WTC11 (cell line): ENCODE measurements around the gene ZNF771. TPM values are rescaled to one million over a fixed set of nuclear protein-coding genes. Genes with fewer than 3 reads are reported as not detected.

ENCODE experiments used
- ATAC-seq: fragments of 200-7000 bp; cut with Tn5 transposase; 2 replicates; pipeline ENCODE4 v1.10.0; 2021; ENCODE audit warnings: mild to moderate bottlenecking, moderate library complexity
- CTCF ChIA-PET: fragments of 300-600 bp; sonication (Branson Sonifier 250); formaldehyde crosslinking; loops from one replicate; lab custom pipeline; 2021; ENCODE audit warnings: antibody characterized with exemption; lab: Charles Lee
- POLR2A ChIA-PET: fragments of 350-600 bp; sonication (Branson Sonifier 250); formaldehyde crosslinking; loops from one replicate; lab custom pipeline; 2021; ENCODE audit warnings: antibody characterized with exemption; lab: Charles Lee
- DNase-seq: peaks from one replicate; pipeline ENCODE4 v3.0.0; 2021; ENCODE audit warnings: low spot score
- H3K27ac Mint-ChIP-seq: 2 replicates; pipeline ENCODE4 v1.8.0; 2021; ENCODE audit warnings: mixed read lengths
- H3K27me3 Mint-ChIP-seq: 2 replicates; pipeline ENCODE4 v1.8.0; 2021; ENCODE audit warnings: low read depth, mild to moderate bottlenecking, moderate library complexity, mixed read lengths
- H3K36me3 Mint-ChIP-seq: 2 replicates; pipeline ENCODE4 v1.8.0; 2021; ENCODE audit warnings: mixed read lengths
- H3K4me1 Mint-ChIP-seq: 2 replicates; pipeline ENCODE4 v1.8.0; 2022; ENCODE audit warnings: mixed read lengths
- H3K4me3 Mint-ChIP-seq: 2 replicates; pipeline ENCODE4 v1.8.0; 2021; ENCODE audit warnings: mild to moderate bottlenecking, moderate library complexity, mixed read lengths
- H3K9me3 Mint-ChIP-seq: 2 replicates; pipeline ENCODE4 v1.8.0; 2021; ENCODE audit warnings: mixed read lengths
- ESRRA ChIP-seq: sonication (generic); formaldehyde crosslinking; IDR thresholded peaks from 2 replicates; pipeline ENCODE4 v1.8.1; 2022; ENCODE audit warnings: mild to moderate bottlenecking, missing genetic modification reagents, borderline replicate concordance
- FOXJ3 ChIP-seq: sonication (generic); formaldehyde crosslinking; IDR thresholded peaks from 2 replicates; pipeline ENCODE4 v1.9.0; 2021; ENCODE audit warnings: missing genetic modification reagents, mild to moderate bottlenecking, borderline replicate concordance
- FOXP1 ChIP-seq: sonication (generic); formaldehyde crosslinking; IDR thresholded peaks from 2 replicates; pipeline ENCODE4 v1.8.0; 2022; ENCODE audit warnings: missing genetic modification reagents, mild to moderate bottlenecking, moderate library complexity, borderline replicate concordance
- GABPB1 ChIP-seq: sonication (generic); formaldehyde crosslinking; IDR thresholded peaks from 2 replicates; pipeline ENCODE4 v1.8.1; 2023; ENCODE audit warnings: mild to moderate bottlenecking, missing genetic modification reagents
- GTF2I ChIP-seq: fragments of 250-450 bp; sonication (Bioruptor Pico); conservative IDR thresholded peaks from 2 replicates; pipeline ENCODE4 v1.4.0; 2021; ENCODE audit warnings: mild to moderate bottlenecking
- JUN ChIP-seq: sonication (generic); formaldehyde crosslinking; IDR thresholded peaks from 2 replicates; pipeline ENCODE4 v1.8.0; 2023; ENCODE audit warnings: mild to moderate bottlenecking, missing genetic modification reagents
- NFYB ChIP-seq: sonication (generic); formaldehyde crosslinking; conservative IDR thresholded peaks from 2 replicates; pipeline ENCODE4 v1.8.0; 2022; ENCODE audit warnings: low read depth, missing genetic modification reagents
- RELA ChIP-seq: sonication (generic); formaldehyde crosslinking; IDR thresholded peaks from 2 replicates; pipeline ENCODE4 v1.8.1; 2022; ENCODE audit warnings: missing genetic modification reagents, mild to moderate bottlenecking, borderline replicate concordance
- SMAD3 ChIP-seq: sonication (generic); formaldehyde crosslinking; IDR thresholded peaks from 2 replicates; pipeline ENCODE4 v1.8.0; 2022; ENCODE audit warnings: missing genetic modification reagents, mild to moderate bottlenecking, borderline replicate concordance
- SP1 ChIP-seq: sonication (generic); formaldehyde crosslinking; conservative IDR thresholded peaks from 2 replicates; pipeline ENCODE4 v1.8.1; 2022; ENCODE audit warnings: missing genetic modification reagents
- TCF7 ChIP-seq: sonication (generic); formaldehyde crosslinking; IDR thresholded peaks from 2 replicates; pipeline ENCODE4 v1.8.0; 2022; ENCODE audit warnings: mild to moderate bottlenecking, low read depth, missing genetic modification reagents, moderate library complexity
- TEAD4 ChIP-seq: sonication (generic); formaldehyde crosslinking; IDR thresholded peaks from 2 replicates; pipeline ENCODE4 v1.8.0; 2022; ENCODE audit warnings: mild to moderate bottlenecking, missing genetic modification reagents
- ZNF317 ChIP-seq: sonication (generic); formaldehyde crosslinking; IDR thresholded peaks from 2 replicates; pipeline ENCODE4 v1.8.1; 2023; ENCODE audit warnings: low read depth, mild to moderate bottlenecking, moderate library complexity, missing genetic modification reagents, borderline replicate concordance
- ZNF671 ChIP-seq: fragments of 250-450 bp; sonication (Bioruptor Pico); IDR thresholded peaks from 2 replicates; pipeline ENCODE4 v1.8.0; 2021; ENCODE audit warnings: mild to moderate bottlenecking
- total RNA-seq: library from RNA; stranded (reverse); gene quantifications from 3 replicates; pipeline ENCODE4 v1.2.3, GENCODE V29; 2021
- TF ChIP-seq, protein P1 (sequence below): sonication (generic); formaldehyde crosslinking; IDR thresholded peaks from 2 replicates; pipeline ENCODE4 v1.8.0; 2023; ENCODE audit warnings: missing genetic modification reagents
- TF ChIP-seq, protein P2 (sequence below): sonication (generic); formaldehyde crosslinking; IDR thresholded peaks from 2 replicates; pipeline ENCODE4 v1.8.1; 2022; ENCODE audit warnings: low read depth, missing genetic modification reagents, borderline replicate concordance
- TF ChIP-seq, protein P3 (sequence below): sonication (generic); formaldehyde crosslinking; IDR thresholded peaks from 2 replicates; pipeline ENCODE4 v1.8.0; 2022; ENCODE audit warnings: mild to moderate bottlenecking, missing genetic modification reagents
- TF ChIP-seq, protein P4 (sequence below): sonication (generic); formaldehyde crosslinking; IDR thresholded peaks from 2 replicates; pipeline ENCODE4 v1.8.1; 2022; ENCODE audit warnings: mild to moderate bottlenecking, moderate library complexity, missing genetic modification reagents

Gene ZNF771
- total RNA-seq, 1 experiment from 2014 or later, result 10.0 TPM

DNA sequence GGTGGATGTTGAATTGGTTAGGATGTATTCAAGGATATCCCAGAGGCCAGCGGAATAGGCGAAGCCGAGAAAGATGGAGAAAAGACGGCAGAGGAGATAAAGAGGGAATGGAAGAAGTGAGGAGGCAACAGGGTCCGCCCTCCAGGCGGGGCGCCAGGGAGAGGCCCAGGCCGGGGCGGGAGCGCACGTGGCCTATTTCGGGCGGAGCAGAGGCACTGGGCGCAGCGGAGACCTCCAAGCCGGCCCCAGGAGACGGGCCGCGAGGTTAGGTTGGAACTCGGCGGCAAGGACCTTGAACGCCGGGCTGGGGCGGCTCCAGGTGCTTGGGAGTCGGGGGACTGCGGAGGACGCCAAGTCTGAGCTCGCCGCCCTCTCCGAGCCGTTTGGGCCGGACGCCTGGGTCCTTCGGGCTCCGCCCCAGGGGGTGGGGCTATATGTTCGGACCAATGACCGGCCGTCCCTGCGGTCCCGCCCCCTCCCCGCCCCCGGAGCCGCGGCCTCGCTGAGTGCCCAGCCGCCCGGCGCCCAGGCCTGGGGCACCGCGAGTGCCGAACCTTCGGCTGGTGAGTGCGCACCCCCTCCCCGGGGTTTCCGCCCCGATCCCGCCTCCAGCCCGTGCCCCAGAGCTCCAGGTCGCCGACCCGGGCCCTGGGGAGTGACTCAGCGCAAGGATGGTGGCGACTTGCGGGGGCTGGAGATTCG, at the start of gene ZNF771 (continued):
- TF ChIP-seq TCF7 (CRISPR knock-in tag), result no peak
- TF ChIP-seq, protein P1, sequence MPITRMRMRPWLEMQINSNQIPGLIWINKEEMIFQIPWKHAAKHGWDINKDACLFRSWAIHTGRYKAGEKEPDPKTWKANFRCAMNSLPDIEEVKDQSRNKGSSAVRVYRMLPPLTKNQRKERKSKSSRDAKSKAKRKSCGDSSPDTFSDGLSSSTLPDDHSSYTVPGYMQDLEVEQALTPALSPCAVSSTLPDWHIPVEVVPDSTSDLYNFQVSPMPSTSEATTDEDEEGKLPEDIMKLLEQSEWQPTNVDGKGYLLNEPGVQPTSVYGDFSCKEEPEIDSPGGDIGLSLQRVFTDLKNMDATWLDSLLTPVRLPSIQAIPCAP (CRISPR knock-in tag), result 0 out of 2 replicates have a peak, but pooled peaks have one; percentile 20
- TF ChIP-seq GABPB1 (CRISPR knock-in tag), result peak; percentile 76
- peak; percentile 59; the same call in 1 of the 2 replicates for TF ChIP-seq RELA
- TF ChIP-seq GTF2I (CRISPR knock-in tag), result no peak
- TF ChIP-seq, protein P2, sequence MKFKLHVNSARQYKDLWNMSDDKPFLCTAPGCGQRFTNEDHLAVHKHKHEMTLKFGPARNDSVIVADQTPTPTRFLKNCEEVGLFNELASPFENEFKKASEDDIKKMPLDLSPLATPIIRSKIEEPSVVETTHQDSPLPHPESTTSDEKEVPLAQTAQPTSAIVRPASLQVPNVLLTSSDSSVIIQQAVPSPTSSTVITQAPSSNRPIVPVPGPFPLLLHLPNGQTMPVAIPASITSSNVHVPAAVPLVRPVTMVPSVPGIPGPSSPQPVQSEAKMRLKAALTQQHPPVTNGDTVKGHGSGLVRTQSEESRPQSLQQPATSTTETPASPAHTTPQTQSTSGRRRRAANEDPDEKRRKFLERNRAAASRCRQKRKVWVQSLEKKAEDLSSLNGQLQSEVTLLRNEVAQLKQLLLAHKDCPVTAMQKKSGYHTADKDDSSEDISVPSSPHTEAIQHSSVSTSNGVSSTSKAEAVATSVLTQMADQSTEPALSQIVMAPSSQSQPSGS (CRISPR knock-in tag), result no peak
- peak; percentile 51; the same call in 1 of the 2 replicates for TF ChIP-seq NFYB
- TF ChIP-seq, all 79 proteins: peak for 23

DNA sequence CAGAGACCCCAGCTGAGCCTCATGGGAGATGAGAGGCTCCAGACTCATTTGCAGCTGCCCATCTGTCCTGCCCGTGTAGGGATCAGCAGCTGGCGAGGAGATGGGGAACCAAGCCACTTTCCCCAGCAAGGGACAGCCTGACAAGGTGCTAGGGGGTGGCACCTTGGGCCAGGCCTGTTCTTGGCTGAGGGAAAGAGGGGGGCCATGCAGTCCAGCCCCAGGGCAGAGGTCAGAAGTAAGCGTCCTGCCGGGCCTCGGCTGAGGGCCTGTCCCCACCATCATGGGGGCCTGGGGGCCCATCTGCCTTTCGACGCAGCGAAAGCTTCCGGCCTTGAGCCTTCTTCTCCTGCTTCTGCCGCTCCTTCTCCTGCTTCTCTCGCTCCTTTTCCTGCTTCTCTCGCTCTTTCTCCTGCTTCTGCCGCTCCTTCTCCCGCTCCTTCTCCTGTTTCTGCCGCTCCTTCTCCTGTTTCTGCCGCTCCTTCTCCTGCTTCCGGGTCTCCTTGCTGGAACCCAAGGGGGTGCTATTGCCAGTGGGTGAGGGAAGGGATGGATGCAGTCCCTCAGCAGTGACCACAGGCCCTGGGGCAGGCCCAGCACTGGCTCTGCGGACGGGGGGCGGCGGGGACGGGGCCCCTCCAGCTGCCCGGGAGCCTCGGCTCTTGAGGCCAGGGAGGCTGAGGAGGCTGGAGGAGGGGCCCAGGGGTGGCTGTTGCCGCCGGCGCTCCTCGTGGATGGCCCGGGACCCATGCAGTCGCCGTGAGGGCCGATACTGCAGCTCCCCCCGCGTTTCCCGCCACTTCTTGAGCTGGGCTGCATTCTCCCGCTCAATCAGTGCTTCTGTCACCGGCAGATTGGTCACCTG, 49.5 kb upstream of the ZNF771 start:
- no peaks in the 10 kb centered on the region for H3K9me3 Mint-ChIP-seq
- H3K4me1 Mint-ChIP-seq, result peaks cover 27% of the 10 kb centered on the region
- DNase-seq (no peak), ATAC-seq (no peak)
- CTCF ChIA-PET, result interaction anchor here (0.6 to 3.1 kb wide), 5 partner anchors 12 to 245 kb away, joined by 3 to 17 read pairs (median 4); partner anchors contain the start of gene TBC1D10B
- no peak overlapping the region for H3K27ac Mint-ChIP-seq
- peaks cover 22% of the 10 kb centered on the region for H3K36me3 Mint-ChIP-seq
- POLR2A ChIA-PET, result interaction anchor here (1.0 kb wide), 1 partner anchor 37 kb away, joined by 3 read pairs; the partner anchor contains the start of gene ZNF48
- no peak overlapping the region for H3K4me3 Mint-ChIP-seq
- no peaks in the 10 kb centered on the region; the same call in 1 of the 2 replicates for H3K27me3 Mint-ChIP-seq
- TF ChIP-seq, protein P3, sequence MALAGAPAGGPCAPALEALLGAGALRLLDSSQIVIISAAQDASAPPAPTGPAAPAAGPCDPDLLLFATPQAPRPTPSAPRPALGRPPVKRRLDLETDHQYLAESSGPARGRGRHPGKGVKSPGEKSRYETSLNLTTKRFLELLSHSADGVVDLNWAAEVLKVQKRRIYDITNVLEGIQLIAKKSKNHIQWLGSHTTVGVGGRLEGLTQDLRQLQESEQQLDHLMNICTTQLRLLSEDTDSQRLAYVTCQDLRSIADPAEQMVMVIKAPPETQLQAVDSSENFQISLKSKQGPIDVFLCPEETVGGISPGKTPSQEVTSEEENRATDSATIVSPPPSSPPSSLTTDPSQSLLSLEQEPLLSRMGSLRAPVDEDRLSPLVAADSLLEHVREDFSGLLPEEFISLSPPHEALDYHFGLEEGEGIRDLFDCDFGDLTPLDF, result no peak
- TF ChIP-seq ZNF317 (CRISPR knock-in tag), result no peak
- no peak for TF ChIP-seq FOXP1 (CRISPR knock-in tag)
- TF ChIP-seq JUN (CRISPR knock-in tag), result no peak
- TF ChIP-seq SP1, result no peak
- TF ChIP-seq SMAD3 (CRISPR knock-in tag), result no peak
- TF ChIP-seq TEAD4 (CRISPR knock-in tag), result no peak
- no peak for TF ChIP-seq ZNF671 (CRISPR knock-in tag)
- TF ChIP-seq, protein P4, sequence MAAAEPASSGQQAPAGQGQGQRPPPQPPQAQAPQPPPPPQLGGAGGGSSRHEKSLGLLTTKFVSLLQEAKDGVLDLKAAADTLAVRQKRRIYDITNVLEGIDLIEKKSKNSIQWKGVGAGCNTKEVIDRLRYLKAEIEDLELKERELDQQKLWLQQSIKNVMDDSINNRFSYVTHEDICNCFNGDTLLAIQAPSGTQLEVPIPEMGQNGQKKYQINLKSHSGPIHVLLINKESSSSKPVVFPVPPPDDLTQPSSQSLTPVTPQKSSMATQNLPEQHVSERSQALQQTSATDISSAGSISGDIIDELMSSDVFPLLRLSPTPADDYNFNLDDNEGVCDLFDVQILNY (CRISPR knock-in tag), result no peak
- TF ChIP-seq ESRRA (CRISPR knock-in tag), result no peak
- no peak for TF ChIP-seq FOXJ3 (CRISPR knock-in tag)
